Neural cell (in vitro differentiated cells): Measurements from ENCODE around the gene CFAP45. TPM values are rescaled to one million over a fixed set of nuclear protein-coding genes. Genes with fewer than 3 reads are reported as not detected.

Source experiments
- H2AFZ ChIP-seq: fragments of 200-600, 300-800 bp; sonication (generic), shearing (Covaris generic); 2 replicates; pipeline ENCODE4 v1.6.0; 2014; ENCODE audit warnings: low read depth, mild to moderate bottlenecking, antibody characterized with exemption, low read length, moderate library complexity
- H3F3A ChIP-seq: fragments of 200-600 bp; shearing (Covaris generic); 2 replicates; pipeline ENCODE4 v1.6.1; 2016; ENCODE audit warnings: mild to moderate bottlenecking, moderate library complexity, mixed read lengths, antibody characterized with exemption, low read length; ENCODE audit not compliant: insufficient read depth, poor library complexity, severe bottlenecking
- H3K27ac ChIP-seq: fragments of 200-600, 300-800 bp; sonication (generic), shearing (Covaris generic); 2 replicates; pipeline ENCODE4 v1.5.1; 2014; ENCODE audit warnings: mild to moderate bottlenecking, low read length, moderate library complexity
- H3K27me3 ChIP-seq: fragments of 300-800, 200-600 bp; sonication (generic), shearing (Covaris generic); 2 replicates; pipeline ENCODE4 v1.6.0; 2014; ENCODE audit warnings: mild to moderate bottlenecking, low read depth, low read length, moderate library complexity; ENCODE audit not compliant: insufficient read depth
- H3K36me3 ChIP-seq: fragments of 300-800, 200-600 bp; sonication (generic), shearing (Covaris generic); 2 replicates; pipeline ENCODE4 v1.5.1; 2014; ENCODE audit warnings: mild to moderate bottlenecking, antibody characterized with exemption, low read length, moderate library complexity; ENCODE audit not compliant: insufficient read depth
- H3K4me2 ChIP-seq: fragments of 300-800, 200-600 bp; sonication (generic), shearing (Covaris generic); 2 replicates; pipeline ENCODE4 v1.6.0; 2014; ENCODE audit warnings: mild to moderate bottlenecking, low read length
- H3K4me3 ChIP-seq: fragments of 300-800, 200-600 bp; sonication (generic), shearing (Covaris generic); 2 replicates; pipeline ENCODE4 v1.5.1; 2014; ENCODE audit warnings: mild to moderate bottlenecking, low read length, moderate library complexity
- H3K79me2 ChIP-seq: fragments of 200-600 bp; shearing (Covaris generic); replicated peaks from 2 replicates; pipeline ENCODE4 v1.6.0; 2014; ENCODE audit warnings: mild to moderate bottlenecking, low read length, moderate library complexity; ENCODE audit not compliant: insufficient read depth
- H3K9ac ChIP-seq: fragments of 300-800, 200-600 bp; sonication (generic), shearing (Covaris generic); 2 replicates; pipeline ENCODE4 v1.6.1; 2016; ENCODE audit warnings: mild to moderate bottlenecking, low read length, mixed read lengths
- H3K9me2 ChIP-seq: fragments of 200-600 bp; shearing (Covaris generic); 2 replicates; pipeline ENCODE4 v1.6.1; 2016; ENCODE audit warnings: mild to moderate bottlenecking, low read length, mixed read lengths; ENCODE audit not compliant: insufficient read depth
- H3K9me3 ChIP-seq: fragments of 200-600, 300-800 bp; sonication (generic), shearing (Covaris generic); 2 replicates; pipeline ENCODE4 v1.6.1; 2016; ENCODE audit warnings: mild to moderate bottlenecking, mixed run types, low read length, moderate library complexity, mixed read lengths
- H4K20me1 ChIP-seq: fragments of 200-600 bp; shearing (Covaris generic); 2 replicates; pipeline ENCODE4 v1.6.1; 2016; ENCODE audit warnings: mild to moderate bottlenecking, mixed run types; ENCODE audit not compliant: insufficient read depth
- EP300 ChIP-seq: fragments of 450-650 bp; conservative IDR thresholded peaks from 2 replicates; pipeline ENCODE4 v1.6.1; 2014; ENCODE audit warnings: antibody characterized with exemption, mild to moderate bottlenecking, moderate library complexity; ENCODE audit not compliant: poor library complexity, severe bottlenecking
- EZH2 ChIP-seq: fragments of 200-600, 300-800 bp; shearing (Covaris generic), sonication (generic); IDR thresholded peaks from 2 replicates; pipeline ENCODE4 v1.6.1; 2014; ENCODE audit warnings: antibody characterized with exemption, low read length, borderline replicate concordance, mild to moderate bottlenecking; ENCODE audit not compliant: insufficient read depth, poor library complexity, severe bottlenecking
- MXI1 ChIP-seq: fragments of 450-650 bp; conservative IDR thresholded peaks from 2 replicates; pipeline ENCODE4 v1.6.1; 2014; ENCODE audit warnings: antibody characterized with exemption, mild to moderate bottlenecking; ENCODE audit not compliant: poor library complexity, severe bottlenecking
- POLR2AphosphoS5 ChIP-seq: IDR thresholded peaks from 2 replicates; pipeline ENCODE4 v1.6.1; 2012
- RAD21 ChIP-seq: fragments of 450-650 bp; conservative IDR thresholded peaks from 2 replicates; pipeline ENCODE4 v1.6.1; 2014; ENCODE audit warnings: antibody characterized with exemption, mild to moderate bottlenecking, moderate library complexity
- SMC3 ChIP-seq: fragments of 450-650 bp; conservative IDR thresholded peaks from 2 replicates; pipeline ENCODE4 v1.6.1; 2014; ENCODE audit warnings: antibody characterized with exemption, mild to moderate bottlenecking, moderate library complexity; ENCODE audit not compliant: poor library complexity
- TAF1 ChIP-seq: IDR thresholded peaks from 2 replicates; pipeline ENCODE4 v1.6.1; 2012; ENCODE audit warnings: low read depth
- polyA plus RNA-seq: library from polyadenylated mRNA; depleted of rRNA; stranded (reverse); fragments of >200 nt; gene quantifications from 2 replicates; pipeline ENCODE4 v1.2.3, GENCODE V29; 2014
- TF ChIP-seq, protein P1 (sequence below): IDR thresholded peaks from 2 replicates; pipeline ENCODE4 v1.6.1; 2012; ENCODE audit warnings: borderline replicate concordance
- TF ChIP-seq, protein P2 (sequence below): fragments of 450-650 bp; IDR thresholded peaks from 2 replicates; pipeline ENCODE4 v1.5.1; 2014; ENCODE audit warnings: antibody characterized with exemption, mild to moderate bottlenecking, moderate library complexity; ENCODE audit not compliant: poor library complexity, severe bottlenecking

Gene CFAP45
- polyA plus RNA-seq, 1 donor from 2014 or later, result 0.12 TPM

DNA sequence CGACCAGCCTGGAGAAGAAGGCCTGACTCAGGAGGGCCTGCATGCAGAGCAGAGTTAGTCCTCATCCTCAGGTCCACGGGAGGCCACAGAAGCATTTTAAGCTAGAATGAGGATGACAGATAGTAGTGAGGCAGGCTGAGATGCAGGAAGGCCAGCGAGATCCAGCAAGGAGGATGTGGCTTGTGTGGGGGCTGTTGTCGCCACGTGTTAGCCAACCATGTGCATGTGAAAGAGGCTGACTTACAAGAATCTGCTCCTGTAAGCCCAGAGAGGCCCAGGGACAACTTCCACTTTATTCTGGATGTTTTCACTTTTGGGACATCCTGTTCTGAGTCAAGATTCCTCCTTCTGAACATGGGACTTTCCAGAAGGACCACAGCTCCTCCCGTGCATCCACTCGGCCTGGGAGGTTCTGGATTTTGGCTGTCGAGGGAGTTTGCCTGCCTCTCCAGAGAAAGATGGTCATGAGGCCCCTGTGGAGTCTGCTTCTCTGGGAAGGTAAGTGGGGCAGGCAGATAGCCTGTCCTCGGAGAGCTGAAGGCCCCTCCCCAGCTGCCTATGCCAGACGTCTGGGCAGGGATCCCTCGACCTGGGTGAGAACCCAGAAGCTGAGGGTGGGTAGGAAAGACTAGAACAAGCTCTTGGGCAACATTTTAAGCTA lies 73.4 kb downstream of the CFAP45 start, which contains the start of gene SLAMF8:
Gene SLAMF8, plus strand, starts transcription at position 433 of the 661 bp plus-strand sequence. Its CDS starts 26 bp downstream, at position 459.
- no peaks in the 10 kb centered on the region for H3K9me2 ChIP-seq
- H3K27me3 ChIP-seq, result peaks cover 80% of the 10 kb centered on the region
- no peaks in the 10 kb centered on the region for H4K20me1 ChIP-seq
- H3K4me3 ChIP-seq, result no peak within 1 kb of the TSS
- no peak within 1 kb of the TSS for H3K4me2 ChIP-seq
- TF ChIP-seq SMC3 (no peak), POLR2AphosphoS5 (no peak)
- TF ChIP-seq, protein P1, sequence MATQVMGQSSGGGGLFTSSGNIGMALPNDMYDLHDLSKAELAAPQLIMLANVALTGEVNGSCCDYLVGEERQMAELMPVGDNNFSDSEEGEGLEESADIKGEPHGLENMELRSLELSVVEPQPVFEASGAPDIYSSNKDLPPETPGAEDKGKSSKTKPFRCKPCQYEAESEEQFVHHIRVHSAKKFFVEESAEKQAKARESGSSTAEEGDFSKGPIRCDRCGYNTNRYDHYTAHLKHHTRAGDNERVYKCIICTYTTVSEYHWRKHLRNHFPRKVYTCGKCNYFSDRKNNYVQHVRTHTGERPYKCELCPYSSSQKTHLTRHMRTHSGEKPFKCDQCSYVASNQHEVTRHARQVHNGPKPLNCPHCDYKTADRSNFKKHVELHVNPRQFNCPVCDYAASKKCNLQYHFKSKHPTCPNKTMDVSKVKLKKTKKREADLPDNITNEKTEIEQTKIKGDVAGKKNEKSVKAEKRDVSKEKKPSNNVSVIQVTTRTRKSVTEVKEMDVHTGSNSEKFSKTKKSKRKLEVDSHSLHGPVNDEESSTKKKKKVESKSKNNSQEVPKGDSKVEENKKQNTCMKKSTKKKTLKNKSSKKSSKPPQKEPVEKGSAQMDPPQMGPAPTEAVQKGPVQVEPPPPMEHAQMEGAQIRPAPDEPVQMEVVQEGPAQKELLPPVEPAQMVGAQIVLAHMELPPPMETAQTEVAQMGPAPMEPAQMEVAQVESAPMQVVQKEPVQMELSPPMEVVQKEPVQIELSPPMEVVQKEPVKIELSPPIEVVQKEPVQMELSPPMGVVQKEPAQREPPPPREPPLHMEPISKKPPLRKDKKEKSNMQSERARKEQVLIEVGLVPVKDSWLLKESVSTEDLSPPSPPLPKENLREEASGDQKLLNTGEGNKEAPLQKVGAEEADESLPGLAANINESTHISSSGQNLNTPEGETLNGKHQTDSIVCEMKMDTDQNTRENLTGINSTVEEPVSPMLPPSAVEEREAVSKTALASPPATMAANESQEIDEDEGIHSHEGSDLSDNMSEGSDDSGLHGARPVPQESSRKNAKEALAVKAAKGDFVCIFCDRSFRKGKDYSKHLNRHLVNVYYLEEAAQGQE, result no peak
- no peak within 1 kb of the TSS for H3K27ac ChIP-seq
- H3F3A ChIP-seq, result no peaks in the 10 kb centered on the region
- H3K79me2 ChIP-seq, result no peaks in the 10 kb centered on the region
- H2AFZ ChIP-seq, result no peak within 1 kb of the TSS
- H3K9me3 ChIP-seq, result no peaks in the 10 kb centered on the region
- no peak within 1 kb of the TSS for H3K9ac ChIP-seq
- no peaks in the 10 kb centered on the region for H3K36me3 ChIP-seq

DNA sequence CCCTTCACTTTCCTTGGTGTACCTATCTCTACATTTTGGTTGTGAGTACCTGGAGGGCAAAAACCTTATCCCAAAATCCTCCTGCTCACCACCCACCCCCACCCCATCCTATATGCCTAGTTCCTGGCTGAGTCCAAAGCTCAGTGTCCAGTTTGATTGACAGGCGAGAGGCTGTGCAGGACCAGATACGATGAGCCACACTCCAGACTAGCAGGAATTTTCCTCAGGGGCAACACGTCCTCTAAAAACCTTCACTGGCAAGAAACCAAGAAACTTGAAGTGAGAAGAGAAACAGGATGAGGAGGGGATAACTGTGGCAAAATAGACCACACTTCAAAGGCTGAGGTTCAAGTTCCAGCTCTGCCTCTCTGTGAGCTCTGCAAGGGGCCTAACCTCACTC lies 74.4 kb downstream of the CFAP45 start:
- no peaks in the 10 kb centered on the region for H3K36me3 ChIP-seq
- no peak overlapping the region for H2AFZ ChIP-seq
- H3K27me3 ChIP-seq, result peaks cover 83% of the 10 kb centered on the region
- H3K4me2 ChIP-seq, result no peak overlapping the region
- H3K9ac ChIP-seq, result no peak overlapping the region
- no peaks in the 10 kb centered on the region for H3K9me3 ChIP-seq
- H3K27ac ChIP-seq, result no peak overlapping the region
- no peaks in the 10 kb centered on the region for H3K79me2 ChIP-seq
- H4K20me1 ChIP-seq, result no peaks in the 10 kb centered on the region
- no peak for TF ChIP-seq MXI1
- no peak for TF ChIP-seq EP300
- TF ChIP-seq EZH2, result no peak
- TF ChIP-seq, protein P2, sequence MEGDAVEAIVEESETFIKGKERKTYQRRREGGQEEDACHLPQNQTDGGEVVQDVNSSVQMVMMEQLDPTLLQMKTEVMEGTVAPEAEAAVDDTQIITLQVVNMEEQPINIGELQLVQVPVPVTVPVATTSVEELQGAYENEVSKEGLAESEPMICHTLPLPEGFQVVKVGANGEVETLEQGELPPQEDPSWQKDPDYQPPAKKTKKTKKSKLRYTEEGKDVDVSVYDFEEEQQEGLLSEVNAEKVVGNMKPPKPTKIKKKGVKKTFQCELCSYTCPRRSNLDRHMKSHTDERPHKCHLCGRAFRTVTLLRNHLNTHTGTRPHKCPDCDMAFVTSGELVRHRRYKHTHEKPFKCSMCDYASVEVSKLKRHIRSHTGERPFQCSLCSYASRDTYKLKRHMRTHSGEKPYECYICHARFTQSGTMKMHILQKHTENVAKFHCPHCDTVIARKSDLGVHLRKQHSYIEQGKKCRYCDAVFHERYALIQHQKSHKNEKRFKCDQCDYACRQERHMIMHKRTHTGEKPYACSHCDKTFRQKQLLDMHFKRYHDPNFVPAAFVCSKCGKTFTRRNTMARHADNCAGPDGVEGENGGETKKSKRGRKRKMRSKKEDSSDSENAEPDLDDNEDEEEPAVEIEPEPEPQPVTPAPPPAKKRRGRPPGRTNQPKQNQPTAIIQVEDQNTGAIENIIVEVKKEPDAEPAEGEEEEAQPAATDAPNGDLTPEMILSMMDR, result no peak
- TF ChIP-seq, protein P1, result no peak
- no peak for TF ChIP-seq TAF1
- no peak for TF ChIP-seq POLR2AphosphoS5
- no peak for TF ChIP-seq SMC3
- no peak for TF ChIP-seq RAD21
- no peaks in the 10 kb centered on the region for H3F3A ChIP-seq
- H3K9me2 ChIP-seq, result no peaks in the 10 kb centered on the region
- H3K4me3 ChIP-seq, result no peak overlapping the region
